ENCODE results near the gene NSMCE3. TPM values are rescaled to one million over a fixed set of nuclear protein-coding genes. Genes with fewer than 3 reads are reported as not detected.

Gene NSMCE3
- total and polyA plus RNA-seq, 4 donors = 2.3 to 3.3 (median 2.8) TPM

- 64% methylated on average over 7 of the region's 7 CpGs for WGBS
- Histone ChIP-seq H3K9me3 (ENCODE audit: control insufficient read depth in 4 of 4, low read length in 3 of 4) (no peaks in the 10 kb centered on the region), H3K4me1 (ENCODE audit: control insufficient read depth in 4 of 4, insufficient read depth in 4 of 4, low read length in 3 of 4) (no peaks in the 10 kb centered on the region), H3K27me3 (ENCODE audit: control insufficient read depth in 4 of 4, insufficient read depth in 4 of 4, low read length in 3 of 4) (peaks cover 0 to 2% (median 0%) of the 10 kb centered on the region in 4 donors), H3K9ac (ENCODE audit: low read depth in 1 of 2, low read length in 2 of 2) (no peak overlapping the region), H3K36me3 (ENCODE audit: control insufficient read depth in 4 of 4, insufficient read depth in 3 of 4, low read depth in 1 of 4, low read length in 3 of 4) (no peaks in the 10 kb centered on the region), H3K27ac (ENCODE audit: low read depth in 1 of 2, low read length in 2 of 2) (no peak overlapping the region), H3K4me3 (ENCODE audit: low read depth in 1 of 3, low read length in 3 of 3) (no peak overlapping the region)
- DNase-seq (ENCODE audit: low spot score) = no peak
- no peak for TF ChIP-seq ZBTB33 (IDR thresholded peaks at IDR 0.05)
These were observed 25.2 kb upstream of the NSMCE3 start for GRCh38 chr15:29294732-29295325.

GRCh38 chr15:29291067-29291845, 21.6 kb upstream of the NSMCE3 start:
- no peak overlapping the region for H3K4me3 ChIP-seq (ENCODE audit: low read depth in 1 of 3, low read length in 3 of 3)
- WGBS = 67% methylated on average over 5 of the region's 5 CpGs
- DNase-seq (ENCODE audit: low spot score) = no peak
- H3K27me3 ChIP-seq (ENCODE audit: control insufficient read depth in 4 of 4, insufficient read depth in 4 of 4, low read length in 3 of 4) = peaks cover 0 to 2% (median 0%) of the 10 kb centered on the region in 4 donors
- H3K9ac ChIP-seq (ENCODE audit: low read depth in 1 of 2, low read length in 2 of 2) = no peak overlapping the region
- H3K4me1 ChIP-seq (ENCODE audit: control insufficient read depth in 4 of 4, insufficient read depth in 4 of 4, low read length in 3 of 4) = no peaks in the 10 kb centered on the region
- no peak for TF ChIP-seq YY1 (IDR thresholded peaks at IDR 0.05)
- no peak for TF ChIP-seq CTCF (IDR thresholded peaks at IDR 0.05; ENCODE audit: low read depth, low read length, missing input control)
- no peak for TF ChIP-seq JUND (IDR thresholded peaks at IDR 0.05)
- TF ChIP-seq GABPA (IDR thresholded peaks at IDR 0.05 in 1 of 2, conservative IDR thresholded peaks at IDR 0.05 in 1 of 2) = no peak
- no peak for TF ChIP-seq ZBTB33 (IDR thresholded peaks at IDR 0.05)
- TF ChIP-seq RAD21 (IDR thresholded peaks at IDR 0.05) = no peak
- no peak for TF ChIP-seq FOXA2 (IDR thresholded peaks at IDR 0.05)
- no peak for TF ChIP-seq TAF1 (conservative IDR thresholded peaks at IDR 0.05)
- TF ChIP-seq EGR1 (IDR thresholded peaks at IDR 0.05; ENCODE audit: low read depth in 2 of 2) = no peak
- TF ChIP-seq HNF4A (conservative IDR thresholded peaks at IDR 0.05) = no peak
- TF ChIP-seq REST (IDR thresholded peaks at IDR 0.05) = no peak
- TF ChIP-seq HNF4G (IDR thresholded peaks at IDR 0.05) = no peak
- TF ChIP-seq MAX (IDR thresholded peaks at IDR 0.05) = no peak
- no peak for TF ChIP-seq RXRA (IDR thresholded peaks at IDR 0.05)
- no peak for TF ChIP-seq FOXA1 (IDR thresholded peaks at IDR 0.05)
- no peak for TF ChIP-seq SP1 (IDR thresholded peaks at IDR 0.05)
- no peak for TF ChIP-seq ATF3 (IDR thresholded peaks at IDR 0.05)
- no peak overlapping the region for H3K27ac ChIP-seq (ENCODE audit: low read depth in 1 of 2, low read length in 2 of 2)
- H3K9me3 ChIP-seq (ENCODE audit: control insufficient read depth in 4 of 4, low read length in 3 of 4) = no peaks in the 10 kb centered on the region
- H3K36me3 ChIP-seq (ENCODE audit: control insufficient read depth in 4 of 4, insufficient read depth in 3 of 4, low read depth in 1 of 4, low read length in 3 of 4) = no peaks in the 10 kb centered on the region
